ENCODE measurements around the gene SOCS6.

- TF ChIP-seq POLR2A (IDR thresholded peaks at IDR 0.05), result no peak
- no peak for TF ChIP-seq CTCF (IDR thresholded peaks at IDR 0.05)
Observed at GRCh38 chr18:70258243-70258642, 30.6 kb upstream of the SOCS6 start.
